Endodermal cell (in vitro differentiated cells): ENCODE measurements around the gene DCBLD1. TPM values are rescaled to one million over a fixed set of nuclear protein-coding genes. Genes with fewer than 3 reads are reported as not detected.

ENCODE experiments used
- DNase-seq: peaks from one replicate; pipeline ENCODE4 v3.0.0-alpha.2; 2017
- H3K27ac ChIP-seq: 2 replicates; pipeline ENCODE4 v1.5.1; 2013; ENCODE audit warnings: mild to moderate bottlenecking, low read depth, low read length, moderate library complexity
- H3K27me3 ChIP-seq: 2 replicates; pipeline ENCODE4 v1.6.1; 2013; ENCODE audit warnings: mild to moderate bottlenecking, low read length, moderate library complexity; ENCODE audit not compliant: insufficient read depth, control insufficient read depth, poor library complexity, severe bottlenecking
- H3K36me3 ChIP-seq: 2 replicates; pipeline ENCODE4 v1.7.0; 2013; ENCODE audit warnings: mild to moderate bottlenecking, low read length, moderate library complexity; ENCODE audit not compliant: control insufficient read depth, insufficient read depth
- H3K4me1 ChIP-seq: one replicate; pipeline ENCODE4 v1.7.0; 2013; ENCODE audit warnings: low read length; ENCODE audit not compliant: control insufficient read depth, insufficient read depth
- H3K4me3 ChIP-seq: 2 replicates; pipeline ENCODE4 v1.5.1; 2013; ENCODE audit warnings: mild to moderate bottlenecking, low read length, moderate library complexity
- H3K9ac ChIP-seq: 2 replicates; pipeline ENCODE4 v1.6.1; 2013; ENCODE audit warnings: mild to moderate bottlenecking, low read length, moderate library complexity; ENCODE audit not compliant: poor library complexity, severe bottlenecking; ENCODE audit errors: extremely low read depth
- H3K9me3 ChIP-seq: 2 replicates; pipeline ENCODE4 v1.6.1; 2013; ENCODE audit warnings: mild to moderate bottlenecking, low read length, moderate library complexity; ENCODE audit not compliant: control insufficient read depth
- H3K27ac Mint-ChIP-seq: 2 replicates; pipeline ENCODE4 v1.8.0; 2020; ENCODE audit warnings: mixed read lengths
- H3K27me3 Mint-ChIP-seq: 2 replicates; pipeline ENCODE4 v1.8.0; 2021; ENCODE audit warnings: mild to moderate bottlenecking, mixed read lengths; ENCODE audit not compliant: insufficient read depth
- H3K36me3 Mint-ChIP-seq: 2 replicates; pipeline ENCODE4 v1.8.0; 2020; ENCODE audit warnings: low read depth, mixed read lengths
- H3K4me1 Mint-ChIP-seq: 2 replicates; pipeline ENCODE4 v1.8.0; 2020; ENCODE audit warnings: mixed read lengths
- H3K4me3 Mint-ChIP-seq: 2 replicates; pipeline ENCODE4 v1.8.0; 2020; ENCODE audit warnings: mild to moderate bottlenecking, moderate library complexity, mixed read lengths
- H3K9me3 Mint-ChIP-seq: 2 replicates; pipeline ENCODE4 v1.8.0; 2020; ENCODE audit warnings: mild to moderate bottlenecking, mixed read lengths
- CTCF ChIP-seq: fragments of 200-600 bp; sonication (generic); conservative IDR thresholded peaks from 2 replicates; pipeline ENCODE4 v1.5.0; 2021; ENCODE audit warnings: antibody characterized with exemption, mild to moderate bottlenecking
- WGBS, 2 experiments: methylation state at CpG; one replicate each; pipeline versions ENCODE4 v1.1.5 to v1.1.7; 2013; ENCODE audit warnings: missing lambda C conversion rate in 2 of 2, mixed read lengths in 1 of 2; ENCODE audit not compliant: insufficient coverage in 1 of 2, insufficient read length in 1 of 2; 5-methylcytosine and 5-hydroxymethylcytosine counted together
- total RNA-seq, 2 donors: library from RNA; stranded (reverse); fragmentation: NEBNext Ultra II Directional in 1 of 2; extraction: Animal tissue kit (Norgen Biotek cat#: 25700) in 1 of 2; gene quantifications; 2 replicates in 1 of 2; 3 replicates in 1 of 2; pipeline ENCODE4 v1.2.1, GENCODE V29; 2021

The DCBLD1 gene
- total RNA-seq, 2 donors from 2014 or later: 16.2 to 27.9 TPM

- WGBS, 2 experiments: 96 to 100% methylated on average over 1 to 6 of the region's 6 CpGs
- no peak for TF ChIP-seq CTCF
- no peak for DNase-seq
- Mint-ChIP-seq H3K4me1 (peaks cover 32% of the 10 kb centered on the region), H3K4me3 (no peak overlapping the region), H3K27ac (no peak overlapping the region), H3K36me3 (no peaks in the 10 kb centered on the region), H3K9me3 (peaks cover 3% of the 10 kb centered on the region), H3K27me3 (peaks cover 31% of the 10 kb centered on the region)
- H3K27ac ChIP-seq: no peak overlapping the region
- H3K4me1 ChIP-seq: peaks cover 4% of the 10 kb centered on the region
- no peak overlapping the region for H3K4me3 ChIP-seq
- H3K27me3 ChIP-seq: peaks cover 9% of the 10 kb centered on the region
- H3K9me3 ChIP-seq: no peaks in the 10 kb centered on the region
- no peak overlapping the region for H3K9ac ChIP-seq
- H3K36me3 ChIP-seq: no peaks in the 10 kb centered on the region
Measured at GRCh38 chr6:117478853-117479231, 3.6 kb upstream of the DCBLD1 start.

GRCh38 chr6:117480651-117481050 lies 1.8 kb upstream of the DCBLD1 start:
- Histone ChIP-seq H3K27ac (no peak overlapping the region), H3K9ac (no peak overlapping the region), H3K4me3 (no peak overlapping the region), H3K27me3 (peaks cover 9% of the 10 kb centered on the region), H3K4me1 (peaks cover 4% of the 10 kb centered on the region), H3K9me3 (no peaks in the 10 kb centered on the region), H3K36me3 (no peaks in the 10 kb centered on the region)
- WGBS, 2 experiments: 85 to 95% methylated on average over 3 of the region's 3 CpGs
- no peak for TF ChIP-seq CTCF
- no peaks in the 10 kb centered on the region for H3K36me3 Mint-ChIP-seq
- peaks cover 34% of the 10 kb centered on the region for H3K27me3 Mint-ChIP-seq
- no peaks in the 10 kb centered on the region for H3K9me3 Mint-ChIP-seq
- no peak overlapping the region for H3K4me3 Mint-ChIP-seq
- DNase-seq: no peak
- no peak overlapping the region for H3K27ac Mint-ChIP-seq
- H3K4me1 Mint-ChIP-seq: peaks cover 32% of the 10 kb centered on the region

DNA sequence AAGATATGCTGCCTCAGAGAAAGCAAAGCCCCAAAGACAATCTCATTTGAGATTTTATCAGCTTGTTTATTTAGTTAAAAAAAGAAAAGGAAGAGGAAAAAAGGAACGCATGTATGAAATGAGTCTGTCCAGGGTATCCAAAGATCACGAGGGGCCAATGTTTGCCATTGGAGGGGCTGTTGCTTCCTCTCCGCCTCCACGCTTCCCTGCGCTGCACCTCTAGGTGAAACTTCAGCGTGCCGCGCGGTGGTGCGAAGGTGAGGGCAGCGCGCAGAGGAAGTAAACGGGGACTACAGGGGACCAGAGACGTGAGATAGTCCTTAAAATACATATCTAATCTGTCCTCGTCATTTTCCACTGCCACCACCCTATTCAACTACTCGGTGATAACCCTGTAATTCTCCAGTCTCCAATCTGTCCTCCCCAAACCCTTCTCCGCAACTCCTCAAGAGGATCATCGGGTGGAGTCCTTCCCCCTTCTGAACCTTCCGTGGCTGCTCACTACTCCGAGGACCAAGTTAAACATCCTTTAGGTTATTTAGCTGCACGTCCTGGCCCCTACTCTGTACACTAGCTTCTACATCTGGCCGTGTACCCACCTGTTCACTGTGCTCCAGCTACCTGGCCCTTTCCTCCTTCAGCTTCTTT lies 1.1 kb upstream of the DCBLD1 start:
- H3K36me3 ChIP-seq: peaks cover 2% of the 10 kb centered on the region
- peaks cover 4% of the 10 kb centered on the region for H3K4me1 ChIP-seq
- Mint-ChIP-seq H3K4me1 (peaks cover 32% of the 10 kb centered on the region), H3K27me3 (peaks cover 34% of the 10 kb centered on the region), H3K9me3 (peaks cover 1% of the 10 kb centered on the region), H3K36me3 (peaks cover 1% of the 10 kb centered on the region), H3K4me3 (peak overlapping the region; percentile 79), H3K27ac (no peak overlapping the region)
- DNase-seq: peak; percentile 62
- no peak overlapping the region for H3K27ac ChIP-seq
- 81 to 85% methylated on average over 18 to 22 of the region's 22 CpGs for WGBS, 2 experiments
- H3K27me3 ChIP-seq: peaks cover 9% of the 10 kb centered on the region
- TF ChIP-seq CTCF: no peak
- no peak overlapping the region for H3K9ac ChIP-seq
- H3K4me3 ChIP-seq: peak overlapping the region; percentile 97
- H3K9me3 ChIP-seq: peaks cover 2% of the 10 kb centered on the region
